NB4 (cell line): ENCODE data around the gene TMPRSS9.

Experiments used
- CTCF ChIP-seq: IDR thresholded peaks from one replicate; pipeline ENCODE4 v1.5.1; 2012; ENCODE audit warnings: low read depth, low read length
- MAX ChIP-seq: IDR thresholded peaks from 2 replicates; pipeline ENCODE4 v1.6.1; 2011; ENCODE audit warnings: low read depth, low read length
- POLR2A ChIP-seq: IDR thresholded peaks from 2 replicates; pipeline ENCODE4 v1.6.1; 2011; ENCODE audit warnings: mild to moderate bottlenecking; ENCODE audit not compliant: insufficient read length; ENCODE audit errors: extremely low read depth

GRCh38 chr19:2354670-2355069, 5.4 kb upstream of the TMPRSS9 start:
- TF ChIP-seq CTCF, result no peak
- TF ChIP-seq POLR2A, result no peak
- TF ChIP-seq MAX, result no peak
